ENCODE data around the gene LAGE3. TPM values are rescaled to one million over a fixed set of nuclear protein-coding genes. Genes with fewer than 3 reads are reported as not detected.

LAGE3 gene
- total and polyA plus RNA-seq, 2 donors (not counting 3 experiments of a cell fraction or from before 2014, with no cell fraction given), result 14.3 to 31.9 TPM

- Histone ChIP-seq H3K4me2 (ENCODE audit: insufficient read depth, low read length) (peak overlapping the region; percentile 82), H3K27ac (ENCODE audit: insufficient read depth, low read depth, low read length) (peak overlapping the region; percentile 1), H2AFZ (ENCODE audit: low read depth, low read length) (no peak overlapping the region), H3K9me3 (replicated peaks; ENCODE audit: control insufficient read depth, insufficient read depth, low read length) (no peaks in the 10 kb centered on the region), H4K20me1 (replicated peaks; ENCODE audit: control insufficient read depth, extremely low read depth, insufficient read depth, low read length) (no peaks in the 10 kb centered on the region), H3K79me2 (ENCODE audit: control insufficient read depth, insufficient read depth, low read length) (peaks cover 23% of the 10 kb centered on the region), H3K4me1 (ENCODE audit: control insufficient read depth, extremely low read depth, insufficient read depth, low read length) (peaks cover 28% of the 10 kb centered on the region), H3K4me3 (replicated peaks in 1 of 3; ENCODE audit: insufficient read depth in 1 of 3, low read depth in 1 of 3, low read length in 3 of 3) (peak overlapping the region in 1 of 3 experiments; percentile 73), H3K9me1 (replicated peaks; ENCODE audit: control insufficient read depth, extremely low read depth, insufficient read depth, low read length) (no peaks in the 10 kb centered on the region), H3K9ac (replicated peaks; ENCODE audit: extremely low read depth, insufficient read depth, low read length) (no peak overlapping the region), H3K36me3 (ENCODE audit: control insufficient read depth in 2 of 2, extremely low read depth in 1 of 2, insufficient read depth in 2 of 2, low read length in 2 of 2) (peaks cover 2 to 23% of the 10 kb centered on the region in 2 experiments), H3K27me3 (ENCODE audit: control insufficient read depth in 2 of 2, insufficient read depth in 2 of 2, low read length in 2 of 2) (no peaks in the 10 kb centered on the region)
- ChIA-PET POLR2A (interaction anchor here (0.6 kb wide), 1 partner anchor 29 kb away, joined by 7 read pairs; no protein-coding TSS in a partner anchor), CTCF (no interaction called here)
- no peak for TF ChIP-seq CTCF (IDR thresholded peaks at IDR 0.05; ENCODE audit: extremely low read depth in 1 of 2, insufficient read depth in 1 of 2, low read depth in 1 of 2, low read length in 2 of 2)
- no peak for TF ChIP-seq EZH2 (IDR thresholded peaks at IDR 0.05; ENCODE audit: borderline replicate concordance, low read depth, low read length, severe bottlenecking)
- TF ChIP-seq FOS (IDR thresholded peaks at IDR 0.05; ENCODE audit: borderline replicate concordance, insufficient read depth, low read length), result no peak
- no peak for TF ChIP-seq GATA2 (IDR thresholded peaks at IDR 0.05; ENCODE audit: insufficient read depth, insufficient read length, low read depth, low read length)
- no peak for TF ChIP-seq JUN (IDR thresholded peaks at IDR 0.05; ENCODE audit: borderline replicate concordance, insufficient read depth, insufficient read length, low read depth)
- TF ChIP-seq POLR2A (IDR thresholded peaks at IDR 0.05; ENCODE audit: low read depth, low read length), result no peak
- TF ChIP-seq POLR2AphosphoS5 (IDR thresholded peaks at IDR 0.05; ENCODE audit: insufficient read depth, low read depth, low read length), result no peak
- TF ChIP-seq MYC (IDR thresholded peaks at IDR 0.05; ENCODE audit: low read depth, low read length), result no peak
- TF ChIP-seq MAX (IDR thresholded peaks at IDR 0.05; ENCODE audit: insufficient read depth, insufficient read length), result no peak
- BruUV-seq (replicated peaks), result TSS peak; percentile 61
- dilution Hi-C loops (cut with MboI; ENCODE audit: extremely low pct_ligation_motif_present, low sequenced_read_pairs) (no loop called here), intact Hi-C loops (cut with micrococcal nuclease) (loop anchor here (5.0 kb wide), 1 partner anchor 88 kb away; the partner anchor contains the start of gene FAM3A)
- FAIRE-seq (no peak), DNase-seq (ENCODE audit: low read depth, low spot score) (no peak)
These were observed 49.4 kb downstream of the LAGE3 start for GRCh38 chrX:154429711-154430110.

Measured in endothelial cell of umbilical vein (primary cell).